ENCODE data around the gene ATRX. TPM values are rescaled to one million over a fixed set of nuclear protein-coding genes. Genes with fewer than 3 reads are reported as not detected.

Gene ATRX
- total and polyA plus RNA-seq, 2 of the 8 experiments (the other 6 are each of a cell fraction or from before 2014, with no cell fraction given), result 28.4 to 97.8 TPM

Small RNA genes within 50 kb of the gene (small RNA-seq; reads per million reads assigned to genes)
- gene FABP5P15 (ENCODE audit: insufficient read depth), result not detected

Other genes starting within 250 kb of the ATRX start
- 44.5 and 47.6 TPM in 2 replicates for gene MAGT1, start 109.2 kb upstream of the ATRX start, total RNA-seq (2021; fragmentation: NEBNext Ultra II Directional; extraction: Animal tissue kit (Norgen Biotek cat#: 25700))
- gene MAGT1, start 109.2 kb upstream of the ATRX start, polyA plus RNA-seq (2011; rRNA removed), result 11.3 and 14.4 TPM in 2 replicates
- 268 and 276 TPM in 2 replicates for gene COX7B, start 113.3 kb upstream of the ATRX start, total RNA-seq (2021; fragmentation: NEBNext Ultra II Directional; extraction: Animal tissue kit (Norgen Biotek cat#: 25700))
- gene COX7B, start 113.3 kb upstream of the ATRX start, polyA plus RNA-seq (2011; rRNA removed), result 470 and 974 TPM in 2 replicates
- 2.4 and 2.8 TPM in 2 replicates for gene ATP7A, start 124.5 kb upstream of the ATRX start, total RNA-seq (2021; fragmentation: NEBNext Ultra II Directional; extraction: Animal tissue kit (Norgen Biotek cat#: 25700))
- gene ATP7A, start 124.5 kb upstream of the ATRX start, polyA plus RNA-seq (2011; rRNA removed), result 0.72 and 0.73 TPM in 2 replicates
- 0.56 TPM in 1 of 2 replicates, not detected in the other for gene PGAM4, start 183.4 kb upstream of the ATRX start, total RNA-seq (2021; fragmentation: NEBNext Ultra II Directional; extraction: Animal tissue kit (Norgen Biotek cat#: 25700))
- gene PGAM4, start 183.4 kb upstream of the ATRX start, polyA plus RNA-seq (2011; rRNA removed), result 0.54 and 0.57 TPM in 2 replicates

All from H1 (cell line).